NCI-H1105 (cell line): ENCODE results near the gene KLHL29.

ENCODE experiments used
- DNase-seq: peaks from one replicate; lab custom pipeline; 2025; lab: John Stamatoyannopoulos, UW

Gene KLHL29

GRCh38 chr2:23632831-23633395 lies 247.9 kb downstream of the KLHL29 start:
- no peak for DNase-seq

GRCh38 chr2:23633966-23634365 lies 249.0 kb downstream of the KLHL29 start:
- DNase-seq = no peak

- no peak for DNase-seq
Measured at GRCh38 chr2:23635442-23636340, 250.7 kb downstream of the KLHL29 start.

GRCh38 chr2:23636426-23636825 lies 251.4 kb downstream of the KLHL29 start:
- no peak for DNase-seq

- DNase-seq = no peak
Measured at GRCh38 chr2:23637011-23637778, 252.2 kb downstream of the KLHL29 start.

GRCh38 chr2:23639406-23639982 lies 254.5 kb downstream of the KLHL29 start:
- DNase-seq = no peak

GRCh38 chr2:23640711-23641110 lies 255.7 kb downstream of the KLHL29 start:
- no peak for DNase-seq

- DNase-seq = no peak
Measured at GRCh38 chr2:23642516-23642915, 257.5 kb downstream of the KLHL29 start.

- DNase-seq = no peak
Measured at GRCh38 chr2:23645230-23645808, 260.3 kb downstream of the KLHL29 start.

- no peak for DNase-seq
Measured at GRCh38 chr2:23647563-23647962, 262.6 kb downstream of the KLHL29 start.

GRCh38 chr2:23649303-23649702 lies 264.3 kb downstream of the KLHL29 start:
- no peak for DNase-seq

GRCh38 chr2:23649819-23650218 lies 264.8 kb downstream of the KLHL29 start:
- no peak for DNase-seq

GRCh38 chr2:23651187-23652080 lies 266.5 kb downstream of the KLHL29 start:
- no peak for DNase-seq

GRCh38 chr2:23653326-23653725 lies 268.3 kb downstream of the KLHL29 start:
- no peak for DNase-seq

GRCh38 chr2:23654756-23655155 lies 269.8 kb downstream of the KLHL29 start:
- no peak for DNase-seq

GRCh38 chr2:23655934-23656596 lies 271.1 kb downstream of the KLHL29 start:
- DNase-seq = no peak

GRCh38 chr2:23656597-23656973 lies 271.6 kb downstream of the KLHL29 start:
- DNase-seq = no peak

GRCh38 chr2:23657371-23657770 lies 272.4 kb downstream of the KLHL29 start:
- DNase-seq = no peak

GRCh38 chr2:23657934-23658333 lies 273.0 kb downstream of the KLHL29 start:
- no peak for DNase-seq

- no peak for DNase-seq
Measured at GRCh38 chr2:23658466-23658942, 273.5 kb downstream of the KLHL29 start.
